ENCODE data around the gene TWIST2.

The TWIST2 gene

GRCh38 chr2:238845583-238846377, 2.1 kb upstream of the TWIST2 start:
- TF ChIP-seq, protein P1, sequence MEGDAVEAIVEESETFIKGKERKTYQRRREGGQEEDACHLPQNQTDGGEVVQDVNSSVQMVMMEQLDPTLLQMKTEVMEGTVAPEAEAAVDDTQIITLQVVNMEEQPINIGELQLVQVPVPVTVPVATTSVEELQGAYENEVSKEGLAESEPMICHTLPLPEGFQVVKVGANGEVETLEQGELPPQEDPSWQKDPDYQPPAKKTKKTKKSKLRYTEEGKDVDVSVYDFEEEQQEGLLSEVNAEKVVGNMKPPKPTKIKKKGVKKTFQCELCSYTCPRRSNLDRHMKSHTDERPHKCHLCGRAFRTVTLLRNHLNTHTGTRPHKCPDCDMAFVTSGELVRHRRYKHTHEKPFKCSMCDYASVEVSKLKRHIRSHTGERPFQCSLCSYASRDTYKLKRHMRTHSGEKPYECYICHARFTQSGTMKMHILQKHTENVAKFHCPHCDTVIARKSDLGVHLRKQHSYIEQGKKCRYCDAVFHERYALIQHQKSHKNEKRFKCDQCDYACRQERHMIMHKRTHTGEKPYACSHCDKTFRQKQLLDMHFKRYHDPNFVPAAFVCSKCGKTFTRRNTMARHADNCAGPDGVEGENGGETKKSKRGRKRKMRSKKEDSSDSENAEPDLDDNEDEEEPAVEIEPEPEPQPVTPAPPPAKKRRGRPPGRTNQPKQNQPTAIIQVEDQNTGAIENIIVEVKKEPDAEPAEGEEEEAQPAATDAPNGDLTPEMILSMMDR (IDR thresholded peaks at IDR 0.05; ENCODE audit: insufficient read depth, low read depth, low read length, missing control alignments), result no peak
- no peak overlapping the region for H3K4me3 ChIP-seq (ENCODE audit: low read length)
- DNase-seq (ENCODE audit: low read depth), result no peak

DNA sequence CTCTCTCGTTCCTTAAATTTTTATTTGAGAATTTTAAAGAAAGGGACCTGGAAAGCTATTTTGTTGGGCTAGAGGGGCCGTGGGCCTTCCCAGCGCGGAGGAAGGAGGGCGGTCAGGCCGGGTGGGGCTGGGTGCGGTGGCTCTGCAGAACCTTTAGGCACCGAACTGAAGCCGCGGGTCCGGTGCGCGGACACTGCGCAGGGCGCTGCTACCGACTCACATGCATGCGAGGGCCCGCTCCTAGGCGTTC, 1.6 kb upstream of the TWIST2 start:
- H3K4me3 ChIP-seq (ENCODE audit: low read length), result no peak overlapping the region
- no peak for DNase-seq (ENCODE audit: low read depth)

DNA sequence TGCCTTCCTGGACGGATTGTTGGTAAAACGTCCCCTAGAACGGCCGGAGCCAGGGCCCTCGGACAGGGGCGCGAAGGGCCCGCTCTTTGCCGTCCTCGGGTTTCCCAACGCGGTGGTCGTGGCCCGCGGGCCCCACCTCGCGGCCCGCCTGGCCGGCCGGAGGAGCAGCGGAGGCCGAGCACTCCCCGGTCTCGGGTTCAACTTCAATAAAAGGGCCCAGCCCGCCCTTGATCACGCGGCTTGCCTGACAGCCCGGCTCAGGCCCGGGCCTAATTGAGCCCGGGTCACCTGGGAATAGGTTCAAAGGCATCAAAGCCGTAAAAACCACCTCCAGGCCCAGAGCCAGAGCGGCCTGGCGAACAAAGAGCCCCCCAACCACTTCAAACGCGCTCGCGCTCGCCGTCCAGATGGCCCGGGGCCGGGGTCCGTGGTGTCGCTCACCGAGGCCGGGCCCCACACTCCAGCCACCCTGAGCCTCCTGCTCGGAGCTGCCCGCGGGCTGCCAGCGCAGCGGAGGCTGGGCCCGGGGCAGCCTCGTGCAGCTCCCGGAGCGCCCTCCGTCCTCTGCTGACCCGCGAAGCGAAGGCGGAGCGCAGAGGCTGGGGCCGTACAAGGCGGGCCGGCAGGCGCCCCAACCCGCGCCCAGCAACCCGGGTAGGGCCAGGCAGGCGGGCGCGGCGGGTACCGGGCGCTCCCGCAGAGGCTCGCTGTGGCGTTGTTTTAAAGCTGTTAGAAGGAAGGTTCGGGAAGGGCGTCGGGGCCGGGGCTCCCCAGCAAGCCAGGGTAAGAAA, 1.1 kb upstream of the TWIST2 start:
- H3K4me3 ChIP-seq (ENCODE audit: low read length), result peak overlapping the region; percentile 54
- TF ChIP-seq, protein P1 (IDR thresholded peaks at IDR 0.05; ENCODE audit: insufficient read depth, low read depth, low read length, missing control alignments), result no peak
- DNase-seq (ENCODE audit: low read depth), result peak; percentile 40

More for the DNA sequence above, 1.6 kb upstream of the TWIST2 start:
- TF ChIP-seq, protein P1 (IDR thresholded peaks at IDR 0.05; ENCODE audit: insufficient read depth, low read depth, low read length, missing control alignments), result no peak

DNA sequence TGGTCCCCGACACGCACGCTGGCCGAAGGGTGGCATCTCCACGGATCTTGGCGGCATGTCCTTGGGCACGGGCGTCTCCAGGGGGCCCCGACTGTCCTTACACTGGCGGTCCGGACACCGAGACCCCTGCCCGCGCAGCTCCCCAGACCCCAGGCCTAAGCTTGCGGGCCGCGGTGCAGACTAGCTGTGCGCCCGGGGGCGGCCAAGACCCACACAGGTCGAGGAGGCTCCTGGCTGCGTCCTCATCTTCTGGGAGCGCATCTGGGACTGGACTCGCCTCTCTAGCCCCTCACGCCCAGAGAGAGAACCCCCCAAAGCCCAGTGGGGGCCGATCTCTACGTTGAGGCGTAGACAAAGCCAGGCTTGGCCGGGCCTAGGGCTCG, 475 bp upstream of the TWIST2 start:
- peak overlapping the region; percentile 54 for H3K4me3 ChIP-seq (ENCODE audit: low read length)
- TF ChIP-seq, protein P1 (IDR thresholded peaks at IDR 0.05; ENCODE audit: insufficient read depth, low read depth, low read length, missing control alignments), result no peak
- DNase-seq (ENCODE audit: low read depth), result no peak

DNA sequence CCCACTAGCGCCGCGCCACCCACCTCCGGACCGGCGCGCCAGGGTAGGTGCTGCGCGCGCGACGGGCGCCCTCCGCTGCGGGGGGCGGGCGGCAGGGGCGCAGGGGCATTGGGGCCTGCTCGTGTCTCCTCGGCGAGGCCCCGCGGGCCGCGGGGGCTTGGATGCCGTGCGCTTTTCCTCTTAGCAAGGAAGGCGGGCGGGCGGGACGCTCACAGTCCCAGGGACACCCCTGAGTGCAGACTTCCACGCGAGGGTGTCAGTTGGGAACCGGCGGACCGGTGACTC, 748 bp downstream of the TWIST2 start:
- no peak for DNase-seq (ENCODE audit: low read depth)
- peak overlapping the region; percentile 54 for H3K4me3 ChIP-seq (ENCODE audit: low read length)
- TF ChIP-seq, protein P1 (IDR thresholded peaks at IDR 0.05; ENCODE audit: insufficient read depth, low read depth, low read length, missing control alignments), result no peak

DNA sequence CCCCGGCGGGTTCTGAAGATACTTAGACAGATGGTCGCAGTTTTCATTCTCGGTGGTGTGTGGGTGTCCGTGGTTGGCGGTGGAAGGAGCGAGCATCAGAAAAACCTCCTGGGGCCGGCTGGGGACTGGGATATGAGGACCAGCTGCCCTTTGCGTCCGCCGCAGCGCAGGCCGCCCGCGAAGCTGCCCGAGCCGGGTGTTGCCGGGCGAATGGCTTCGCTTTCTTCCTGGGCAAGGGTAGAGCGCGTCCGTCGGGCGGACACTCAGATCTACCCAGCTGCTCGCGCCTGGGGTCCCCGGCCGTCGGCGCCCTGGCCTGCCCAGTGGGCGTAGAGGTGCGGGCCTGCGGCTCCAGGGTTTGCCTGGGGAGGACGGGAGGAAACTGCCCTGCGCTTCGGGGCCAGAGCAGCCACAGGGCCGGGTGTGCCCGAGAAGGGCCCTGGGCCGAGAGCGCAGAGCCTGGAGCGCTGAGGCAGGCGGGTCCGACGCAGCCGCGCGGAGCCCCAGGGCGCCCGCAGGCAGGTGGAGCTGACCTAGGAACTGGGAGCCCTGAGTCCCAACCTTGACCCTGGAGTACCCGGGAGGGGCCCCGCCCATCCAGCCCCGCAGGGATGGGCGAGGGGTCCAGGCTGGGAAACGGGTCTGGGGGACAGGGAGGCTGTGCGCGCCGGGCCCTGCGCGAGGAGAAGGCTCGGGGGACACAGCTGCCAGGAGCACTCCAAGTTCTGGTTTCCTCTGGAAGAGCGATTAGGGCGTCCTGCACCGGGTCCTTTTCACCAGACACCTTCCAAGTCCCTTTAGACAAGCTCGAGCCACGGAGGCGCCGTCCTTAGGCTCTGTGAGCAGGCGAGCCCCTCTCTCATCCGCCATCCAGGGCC, 1.3 kb downstream of the TWIST2 start:
- peak; percentile 36 for DNase-seq (ENCODE audit: low read depth)

More for the DNA sequence above, 1.3 kb downstream of the TWIST2 start:
- TF ChIP-seq, protein P1 (IDR thresholded peaks at IDR 0.05; ENCODE audit: insufficient read depth, low read depth, low read length, missing control alignments), result no peak
- peak overlapping the region; percentile 54 for H3K4me3 ChIP-seq (ENCODE audit: low read length)

Measured in epithelial cell of esophagus (primary cell).